Smooth muscle cell (in vitro differentiated cells): ENCODE results near the gene RAB26. TPM values are rescaled to one million over a fixed set of nuclear protein-coding genes. Genes with fewer than 3 reads are reported as not detected.
A peak's percentile ranks its signal among the peaks of the same experiment; 100 is the strongest.

Experiments
- DNase-seq: peaks from one replicate; lab custom pipeline; 2025; ENCODE audit not compliant: unreplicated experiment; lab: John Stamatoyannopoulos, UW
- H2AFZ ChIP-seq: fragments of 200-600 bp; sonication (generic); 2 replicates; pipeline ENCODE4 v1.6.0; 2016; ENCODE audit warnings: antibody characterized with exemption, low read depth, mild to moderate bottlenecking
- H3F3A ChIP-seq: fragments of 200-600 bp; sonication (generic); 2 replicates; pipeline ENCODE4 v1.6.0; 2017; ENCODE audit warnings: antibody characterized with exemption, low read depth
- H3K27ac ChIP-seq: fragments of 200-600 bp; sonication (generic); 2 replicates; pipeline ENCODE4 v1.5.1; 2016; ENCODE audit warnings: low read depth, mild to moderate bottlenecking
- H3K27me3 ChIP-seq: fragments of 200-600 bp; sonication (generic); 2 replicates; pipeline ENCODE4 v1.6.1; 2016; ENCODE audit warnings: low read depth, mild to moderate bottlenecking
- H3K36me3 ChIP-seq: fragments of 200-600 bp; sonication (generic); 2 replicates; pipeline ENCODE4 v1.5.1; 2016; ENCODE audit warnings: low read depth
- H3K4me1 ChIP-seq: fragments of 200-600 bp; sonication (generic); 2 replicates; pipeline ENCODE4 v1.5.1; 2016; ENCODE audit warnings: low read depth
- H3K4me2 ChIP-seq: fragments of 200-600 bp; sonication (generic); 2 replicates; pipeline ENCODE4 v1.6.0; 2016; ENCODE audit warnings: mild to moderate bottlenecking
- H3K4me3 ChIP-seq: fragments of 200-600 bp; sonication (generic); 2 replicates; pipeline ENCODE4 v1.5.1; 2016; ENCODE audit warnings: mild to moderate bottlenecking
- H3K79me2 ChIP-seq: fragments of 200-600 bp; sonication (generic); 2 replicates; pipeline ENCODE4 v1.6.0; 2016; ENCODE audit warnings: low read depth, mild to moderate bottlenecking
- H3K9ac ChIP-seq: fragments of 200-600 bp; sonication (generic); 2 replicates; pipeline ENCODE4 v1.6.0; 2016; ENCODE audit warnings: low read depth
- H3K9me3 ChIP-seq: fragments of 200-600 bp; sonication (generic); replicated peaks from 2 replicates; pipeline ENCODE4 v1.5.1; 2016; ENCODE audit warnings: low read depth
- H4K20me1 ChIP-seq: fragments of 200-600 bp; sonication (generic); 2 replicates; pipeline ENCODE4 v1.6.0; 2016; ENCODE audit warnings: low read depth
- CTCF ChIP-seq: fragments of 200-600 bp; sonication (generic); IDR thresholded peaks from 2 replicates; pipeline ENCODE4 v1.5.1; 2017; ENCODE audit warnings: borderline replicate concordance, mild to moderate bottlenecking, antibody characterized with exemption; ENCODE audit not compliant: insufficient read depth, poor library complexity, severe bottlenecking
- WGBS: methylation state at CpG from one replicate; pipeline ENCODE4 v1.1.7; 2016; ENCODE audit warnings: low lambda C conversion rate; 5-methylcytosine and 5-hydroxymethylcytosine counted together
- polyA plus RNA-seq: library from polyadenylated mRNA; unstranded; fragments of >200 nt; fragmentation: Nextera tagmentation; extraction: Ambion mirVana; gene quantifications from 2 replicates; pipeline ENCODE4 v1.2.1, GENCODE V29; 2016
- total RNA-seq: library from RNA; depleted of rRNA; stranded (reverse); fragments of >200 nt; gene quantifications from 2 replicates; pipeline ENCODE4 v1.2.3, GENCODE V29; 2014

The RAB26 gene
- total and polyA plus RNA-seq, 2 experiments from 2014 or later = 1.3 TPM; not detected in 1

DNA sequence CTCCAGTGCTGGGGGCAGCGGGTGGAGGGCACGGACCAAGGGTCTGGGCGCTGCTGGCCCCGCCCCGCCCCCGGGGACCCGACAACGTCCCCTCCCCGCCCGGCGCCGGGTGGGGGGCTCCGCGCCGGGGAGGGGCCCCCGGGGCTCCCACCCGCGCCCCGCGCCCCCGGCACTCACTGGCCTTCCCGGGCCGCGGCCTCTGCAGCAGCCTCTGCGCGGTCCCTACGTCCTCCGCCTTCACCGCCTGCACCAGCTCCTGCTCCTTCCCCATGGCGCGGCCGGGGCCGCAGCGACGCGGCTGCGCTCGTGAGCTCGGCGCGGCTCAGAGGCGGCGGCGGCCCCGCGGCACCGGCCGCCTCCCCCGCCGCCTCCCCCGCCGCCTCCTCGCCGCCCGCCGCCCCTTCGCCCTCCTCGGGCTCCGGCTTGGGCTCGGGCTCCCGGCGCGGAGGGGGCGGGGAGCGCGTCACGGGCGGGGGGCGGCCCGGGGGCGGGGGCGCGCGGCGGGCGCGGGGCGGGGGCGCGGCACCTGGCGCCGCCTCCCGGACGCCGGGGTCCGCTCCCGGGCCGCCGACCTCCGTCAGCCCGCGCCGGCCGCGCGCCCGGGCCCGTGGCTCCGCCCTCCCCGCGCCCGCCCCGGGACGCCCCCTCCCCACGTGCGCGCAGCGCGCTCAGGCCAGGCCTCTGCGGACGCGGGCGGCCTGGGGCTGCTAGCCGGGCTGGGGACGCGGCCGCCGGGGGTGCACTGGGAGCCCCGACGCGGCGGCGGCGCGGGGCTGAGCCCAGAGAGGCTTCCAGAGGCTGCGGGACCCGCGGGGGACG is 47.9 kb downstream of the RAB26 start, which contains the start of gene CASKIN1:
Gene CASKIN1, minus strand, starts transcription at position 444 of the 819 bp plus-strand sequence. Its CDS starts 173 bp downstream, at position 271.
- under 1% methylated on average over 18 of the region's 129 CpGs for WGBS

DNA sequence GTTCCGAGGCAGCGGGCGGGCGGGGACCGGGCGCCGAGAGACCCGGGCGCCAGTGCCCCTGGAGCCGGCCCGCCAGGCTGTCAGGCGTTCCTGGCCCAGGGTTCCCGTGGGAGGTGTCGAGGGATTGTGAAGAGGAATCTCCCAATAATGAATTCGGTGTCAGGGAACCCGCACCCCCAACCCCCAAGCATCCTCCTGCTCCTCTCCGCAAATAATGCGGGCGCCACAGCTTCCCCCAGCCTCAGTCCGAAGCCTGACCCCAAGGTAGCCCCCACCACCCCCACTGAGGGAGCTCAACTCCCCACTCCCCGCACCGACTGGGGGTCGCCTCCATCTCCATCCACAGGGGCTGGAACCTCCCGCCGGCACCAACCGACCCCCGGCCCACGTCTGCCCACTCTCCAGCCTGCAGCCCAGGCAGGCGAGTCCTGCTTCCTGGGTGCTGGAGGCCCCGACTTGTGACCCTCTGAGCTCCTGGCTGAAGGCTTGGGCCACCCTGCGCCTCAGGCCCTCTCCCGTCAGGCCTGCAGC is 48.6 kb downstream of the RAB26 start:
- no peak for TF ChIP-seq CTCF
- H4K20me1 ChIP-seq = no peaks in the 10 kb centered on the region
- H3K79me2 ChIP-seq = no peaks in the 10 kb centered on the region
- H3K4me1 ChIP-seq = no peaks in the 10 kb centered on the region
- no peaks in the 10 kb centered on the region for H3K9me3 ChIP-seq
- H3F3A ChIP-seq = no peaks in the 10 kb centered on the region
- no peak overlapping the region for H3K9ac ChIP-seq
- H3K27me3 ChIP-seq = peaks cover 43% of the 10 kb centered on the region
- H2AFZ ChIP-seq = no peak overlapping the region
- peak overlapping the region; percentile 83 for H3K4me2 ChIP-seq
- H3K4me3 ChIP-seq = peak overlapping the region; percentile 32
- no peak for DNase-seq
- H3K36me3 ChIP-seq = no peaks in the 10 kb centered on the region
- no peak overlapping the region for H3K27ac ChIP-seq
- WGBS = 57% methylated on average over 17 of the region's 32 CpGs

More for the DNA sequence above, 47.9 kb downstream of the RAB26 start, which contains the start of gene CASKIN1:
- no peaks in the 10 kb centered on the region for H3F3A ChIP-seq
- no peak within 1 kb of the TSS for H2AFZ ChIP-seq
- no peak for DNase-seq
- no peak within 1 kb of the TSS for H3K27ac ChIP-seq
- peaks cover 43% of the 10 kb centered on the region for H3K27me3 ChIP-seq
- H3K4me3 ChIP-seq = peak within 1 kb of the TSS; percentile 46
- no peak for TF ChIP-seq CTCF
- no peaks in the 10 kb centered on the region for H3K36me3 ChIP-seq
- no peaks in the 10 kb centered on the region for H3K4me1 ChIP-seq
- H3K9me3 ChIP-seq = no peaks in the 10 kb centered on the region
- H3K79me2 ChIP-seq = no peaks in the 10 kb centered on the region
- no peaks in the 10 kb centered on the region for H4K20me1 ChIP-seq
- H3K4me2 ChIP-seq = peak within 1 kb of the TSS; percentile 88
- no peak within 1 kb of the TSS for H3K9ac ChIP-seq

- Histone ChIP-seq H3K27ac (no peak overlapping the region), H3K79me2 (no peaks in the 10 kb centered on the region), H3K9ac (no peak overlapping the region), H3K9me3 (no peaks in the 10 kb centered on the region), H3K4me2 (no peak overlapping the region), H4K20me1 (no peaks in the 10 kb centered on the region), H3K4me1 (no peaks in the 10 kb centered on the region), H3F3A (no peaks in the 10 kb centered on the region), H3K4me3 (no peak overlapping the region), H2AFZ (no peak overlapping the region), H3K36me3 (no peaks in the 10 kb centered on the region), H3K27me3 (peaks cover 43% of the 10 kb centered on the region)
- WGBS = 92% methylated on average over 6 of the region's 6 CpGs
- no peak for TF ChIP-seq CTCF
- no peak for DNase-seq
Measured at GRCh38 chr16:2197765-2198164, 49.3 kb downstream of the RAB26 start.
